ENCODE data around the gene ATOH8.

ATOH8 gene

GRCh38 chr2:85755122-85756027 is 1.6 kb downstream of the ATOH8 start:
- no peak for DNase-seq

GRCh38 chr2:85756195-85756594 is 2.4 kb downstream of the ATOH8 start:
- no peak for DNase-seq

- no peak for DNase-seq
Observed at GRCh38 chr2:85756822-85757435, 3.1 kb downstream of the ATOH8 start.

GRCh38 chr2:85757860-85758259 is 4.1 kb downstream of the ATOH8 start:
- no peak for DNase-seq

GRCh38 chr2:85758361-85759256 is 4.8 kb downstream of the ATOH8 start:
- no peak for DNase-seq

- DNase-seq = no peak
Observed at GRCh38 chr2:85759257-85759613, 5.4 kb downstream of the ATOH8 start.

- DNase-seq = no peak
Observed at GRCh38 chr2:85760371-85760770, 6.6 kb downstream of the ATOH8 start.

- no peak for DNase-seq
Observed at GRCh38 chr2:85760872-85761271, 7.1 kb downstream of the ATOH8 start.

- no peak for DNase-seq
Observed at GRCh38 chr2:85761512-85761944, 7.7 kb downstream of the ATOH8 start.

GRCh38 chr2:85761946-85762345 is 8.2 kb downstream of the ATOH8 start:
- no peak for DNase-seq

GRCh38 chr2:85763132-85763531 is 9.3 kb downstream of the ATOH8 start:
- DNase-seq = no peak

GRCh38 chr2:85763831-85764230 is 10.0 kb downstream of the ATOH8 start:
- DNase-seq = no peak

GRCh38 chr2:85765081-85765731 is 11.4 kb downstream of the ATOH8 start:
- no peak for DNase-seq

- no peak for DNase-seq
Observed at GRCh38 chr2:85766229-85766628, 12.4 kb downstream of the ATOH8 start.

GRCh38 chr2:85767803-85768665 is 14.2 kb downstream of the ATOH8 start:
- no peak for DNase-seq

GRCh38 chr2:85768713-85769112 is 14.9 kb downstream of the ATOH8 start:
- no peak for DNase-seq

GRCh38 chr2:85769236-85769982 is 15.6 kb downstream of the ATOH8 start:
- DNase-seq = no peak

- DNase-seq = no peak
Observed at GRCh38 chr2:85769983-85770362, 16.2 kb downstream of the ATOH8 start.

- no peak for DNase-seq
Observed at GRCh38 chr2:85770369-85770768, 16.6 kb downstream of the ATOH8 start.

GRCh38 chr2:85770786-85771409 is 17.1 kb downstream of the ATOH8 start:
- no peak for DNase-seq

- DNase-seq = no peak
Observed at GRCh38 chr2:85771486-85771885, 17.7 kb downstream of the ATOH8 start.

Data from midbrain (tissue), 1 donor.